Measurements from ENCODE around the gene ZNRF3.

GRCh38 chr22:28921585-28921879 is 38.2 kb downstream of the ZNRF3 start:
- TF ChIP-seq CTCF (IDR thresholded peaks at IDR 0.05; ENCODE audit: poor library complexity, severe bottlenecking) (no peak), EZH2 (IDR thresholded peaks at IDR 0.05; ENCODE audit: borderline replicate concordance, insufficient read depth, low read length, poor library complexity, severe bottlenecking) (no peak), RAD21 (conservative IDR thresholded peaks at IDR 0.05) (no peak), TAF1 (IDR thresholded peaks at IDR 0.05; ENCODE audit: low read depth) (no peak), EP300 (conservative IDR thresholded peaks at IDR 0.05; ENCODE audit: poor library complexity, severe bottlenecking) (no peak), POLR2AphosphoS5 (IDR thresholded peaks at IDR 0.05) (no peak), SMC3 (conservative IDR thresholded peaks at IDR 0.05; ENCODE audit: poor library complexity) (no peak), MXI1 (conservative IDR thresholded peaks at IDR 0.05; ENCODE audit: poor library complexity, severe bottlenecking) (no peak)
